ENCODE data around the gene AIFM1.

Gene AIFM1

GRCh38 chrX:130144509-130144908, 21.1 kb downstream of the AIFM1 start:
- TF ChIP-seq CTCF (conservative IDR thresholded peaks at IDR 0.05; ENCODE audit: control insufficient read depth, insufficient read depth, low read depth, low read length) = peak; percentile 12
- H3K4me3 ChIP-seq (ENCODE audit: control insufficient read depth, low read depth, low read length) = no peak overlapping the region
- DNase-seq (ENCODE audit: low read depth) = peak; percentile 58

GRCh38 chrX:130139474-130140201, 26.0 kb downstream of the AIFM1 start:
- DNase-seq (ENCODE audit: low read depth) = no peak
- H3K4me3 ChIP-seq (ENCODE audit: control insufficient read depth, low read depth, low read length) = no peak overlapping the region
- TF ChIP-seq CTCF (conservative IDR thresholded peaks at IDR 0.05; ENCODE audit: control insufficient read depth, insufficient read depth, low read depth, low read length) = no peak

- TF ChIP-seq CTCF (conservative IDR thresholded peaks at IDR 0.05; ENCODE audit: control insufficient read depth, insufficient read depth, low read depth, low read length) = no peak
- no peak overlapping the region for H3K4me3 ChIP-seq (ENCODE audit: control insufficient read depth, low read depth, low read length)
- no peak for DNase-seq (ENCODE audit: low read depth)
Observed at GRCh38 chrX:130136961-130137360, 28.7 kb downstream of the AIFM1 start.

GRCh38 chrX:130136496-130136895, 29.1 kb downstream of the AIFM1 start:
- no peak overlapping the region for H3K4me3 ChIP-seq (ENCODE audit: control insufficient read depth, low read depth, low read length)
- DNase-seq (ENCODE audit: low read depth) = no peak
- no peak for TF ChIP-seq CTCF (conservative IDR thresholded peaks at IDR 0.05; ENCODE audit: control insufficient read depth, insufficient read depth, low read depth, low read length)

- no peak for TF ChIP-seq CTCF (conservative IDR thresholded peaks at IDR 0.05; ENCODE audit: control insufficient read depth, insufficient read depth, low read depth, low read length)
- no peak for DNase-seq (ENCODE audit: low read depth)
- no peak overlapping the region for H3K4me3 ChIP-seq (ENCODE audit: control insufficient read depth, low read depth, low read length)
Observed at GRCh38 chrX:130130990-130131389, 34.7 kb downstream of the AIFM1 start.

- no peak overlapping the region for H3K4me3 ChIP-seq (ENCODE audit: control insufficient read depth, low read depth, low read length)
- DNase-seq (ENCODE audit: low read depth) = peak; percentile 84
Observed at GRCh38 chrX:130125091-130125874, 40.4 kb downstream of the AIFM1 start.

More at GRCh38 chrX:130125091-130125874, 40.4 kb downstream of the AIFM1 start:
- no peak for TF ChIP-seq CTCF (conservative IDR thresholded peaks at IDR 0.05; ENCODE audit: control insufficient read depth, insufficient read depth, low read depth, low read length)
